ENCODE measurements around the gene COL27A1. TPM values are rescaled to one million over a fixed set of nuclear protein-coding genes. Genes with fewer than 3 reads are reported as not detected.
A peak's percentile ranks its signal among the peaks of the same experiment; 100 is the strongest.

Gene COL27A1
- total RNA-seq, 2 experiments from 2014 or later = 8.4 to 9.7 TPM

- Mint-ChIP-seq H3K36me3 (ENCODE audit: low read depth) (peaks cover 91% of the 10 kb centered on the region), H3K9me3 (no peaks in the 10 kb centered on the region), H3K27ac (peak overlapping the region; percentile 83), H3K27me3 (no peaks in the 10 kb centered on the region), H3K4me3 (no peak overlapping the region), H3K4me1 (ENCODE audit: low read depth) (peaks cover 57% of the 10 kb centered on the region)
- DNase-seq = no peak
- ChIA-PET POLR2A (interaction anchor here (1.2 to 18.4 kb wide), 4 partner anchors 10 to 38 kb away, joined by 3 to 277 read pairs (median 6); partner anchors contain the start of gene AKNA), CTCF (no interaction called here)
- intact Hi-C loops (cut with micrococcal nuclease) = no loop called here
- TF ChIP-seq, protein P1, sequence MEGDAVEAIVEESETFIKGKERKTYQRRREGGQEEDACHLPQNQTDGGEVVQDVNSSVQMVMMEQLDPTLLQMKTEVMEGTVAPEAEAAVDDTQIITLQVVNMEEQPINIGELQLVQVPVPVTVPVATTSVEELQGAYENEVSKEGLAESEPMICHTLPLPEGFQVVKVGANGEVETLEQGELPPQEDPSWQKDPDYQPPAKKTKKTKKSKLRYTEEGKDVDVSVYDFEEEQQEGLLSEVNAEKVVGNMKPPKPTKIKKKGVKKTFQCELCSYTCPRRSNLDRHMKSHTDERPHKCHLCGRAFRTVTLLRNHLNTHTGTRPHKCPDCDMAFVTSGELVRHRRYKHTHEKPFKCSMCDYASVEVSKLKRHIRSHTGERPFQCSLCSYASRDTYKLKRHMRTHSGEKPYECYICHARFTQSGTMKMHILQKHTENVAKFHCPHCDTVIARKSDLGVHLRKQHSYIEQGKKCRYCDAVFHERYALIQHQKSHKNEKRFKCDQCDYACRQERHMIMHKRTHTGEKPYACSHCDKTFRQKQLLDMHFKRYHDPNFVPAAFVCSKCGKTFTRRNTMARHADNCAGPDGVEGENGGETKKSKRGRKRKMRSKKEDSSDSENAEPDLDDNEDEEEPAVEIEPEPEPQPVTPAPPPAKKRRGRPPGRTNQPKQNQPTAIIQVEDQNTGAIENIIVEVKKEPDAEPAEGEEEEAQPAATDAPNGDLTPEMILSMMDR (IDR thresholded peaks at IDR 0.05) = no peak
- ATAC-seq = no peak
Observed at GRCh38 chr9:114346146-114346545, 190.8 kb downstream of the COL27A1 start.

DNA sequence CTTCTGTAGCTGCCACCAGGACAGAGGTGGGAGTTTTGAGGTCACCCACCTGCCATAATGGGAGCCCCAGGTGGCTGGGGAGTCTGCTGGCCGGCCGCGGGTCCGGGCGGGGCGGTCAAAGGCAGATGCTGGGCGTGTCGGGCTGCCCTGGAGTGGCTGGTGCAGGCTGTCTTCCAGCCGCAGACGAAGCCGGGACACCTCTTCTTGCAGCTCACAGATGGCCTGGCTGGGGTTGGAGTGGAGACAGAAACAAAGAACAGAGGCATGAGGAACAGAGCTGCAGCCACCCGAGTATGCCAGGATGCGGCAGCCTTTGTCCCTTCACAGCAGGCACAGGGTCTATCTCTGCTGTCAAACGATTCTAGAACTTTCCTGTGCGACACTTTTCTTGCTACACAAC lies 192.3 kb downstream of the COL27A1 start:
- ATAC-seq = no peak
- intact Hi-C loops (cut with micrococcal nuclease) = loop anchor here (2.0 kb wide), 1 partner anchor 37 kb away; no protein-coding TSS in a partner anchor
- Mint-ChIP-seq H3K4me3 (peak overlapping the region; percentile 66), H3K4me1 (ENCODE audit: low read depth) (peaks cover 64% of the 10 kb centered on the region), H3K27me3 (no peaks in the 10 kb centered on the region), H3K36me3 (ENCODE audit: low read depth) (peaks cover 88% of the 10 kb centered on the region), H3K9me3 (no peaks in the 10 kb centered on the region), H3K27ac (peak overlapping the region; percentile 100)
- CTCF ChIA-PET = interaction anchor here (1.8 kb wide), 1 partner anchor 9 kb away, joined by 7 read pairs; no protein-coding TSS in a partner anchor
- no peak for DNase-seq
- POLR2A ChIA-PET = interaction anchor here (0.7 to 18.4 kb wide), 5 partner anchors 9 to 37 kb away, joined by 3 to 277 read pairs (median 4); partner anchors contain the start of gene AKNA
- TF ChIP-seq, protein P1 (IDR thresholded peaks at IDR 0.05) = no peak

GRCh38 chr9:114348261-114348905 lies 193.0 kb downstream of the COL27A1 start:
- Mint-ChIP-seq H3K27me3 (no peaks in the 10 kb centered on the region), H3K36me3 (ENCODE audit: low read depth) (peaks cover 85% of the 10 kb centered on the region), H3K4me1 (ENCODE audit: low read depth) (peaks cover 68% of the 10 kb centered on the region), H3K27ac (peak overlapping the region; percentile 100), H3K9me3 (no peaks in the 10 kb centered on the region), H3K4me3 (peak overlapping the region; percentile 66)
- TF ChIP-seq, protein P1 (IDR thresholded peaks at IDR 0.05) = no peak
- intact Hi-C loops (cut with micrococcal nuclease) = loop anchor here (2.0 kb wide), 1 partner anchor 36 kb away; no protein-coding TSS in a partner anchor
- no peak for DNase-seq
- POLR2A ChIA-PET = interaction anchor here (1.4 to 18.4 kb wide), 4 partner anchors 10 to 36 kb away, joined by 3 to 277 read pairs (median 18); partner anchors contain the start of gene AKNA
- CTCF ChIA-PET = interaction anchor here (1.8 to 2.1 kb wide), 2 partner anchors 10 to 37 kb away, joined by 7 to 11 read pairs; no protein-coding TSS in a partner anchor
- ATAC-seq = no peak

GRCh38 chr9:114348906-114349482 lies 193.7 kb downstream of the COL27A1 start:
- ChIA-PET CTCF (interaction anchor here (1.9 to 2.1 kb wide), 2 partner anchors 10 to 36 kb away, joined by 10 to 11 read pairs; no protein-coding TSS in a partner anchor), POLR2A (interaction anchor here (1.2 to 18.4 kb wide), 6 partner anchors 9 to 48 kb away, joined by 3 to 277 read pairs (median 6); partner anchors contain the start of gene AKNA)
- intact Hi-C loops (cut with micrococcal nuclease) = loop anchor here (2.0 kb wide), 1 partner anchor 36 kb away; no protein-coding TSS in a partner anchor
- TF ChIP-seq, protein P1 (IDR thresholded peaks at IDR 0.05) = no peak
- peak; percentile 89 for ATAC-seq
- Mint-ChIP-seq H3K36me3 (ENCODE audit: low read depth) (peaks cover 84% of the 10 kb centered on the region), H3K27ac (peak overlapping the region; percentile 100), H3K4me1 (ENCODE audit: low read depth) (peaks cover 66% of the 10 kb centered on the region), H3K27me3 (no peaks in the 10 kb centered on the region), H3K4me3 (peak overlapping the region; percentile 66), H3K9me3 (no peaks in the 10 kb centered on the region)
- peak; percentile 99 for DNase-seq
